ENCODE results near the gene STIM2. TPM values are rescaled to one million over a fixed set of nuclear protein-coding genes. Genes with fewer than 3 reads are reported as not detected.

The STIM2 gene
- total RNA-seq, 1 experiment from 2014 or later: 23.9 TPM

GRCh38 chr4:26884486-26884988, 23.9 kb downstream of the STIM2 start:
- Histone ChIP-seq H3K36me3 (ENCODE audit: control insufficient read depth, insufficient read depth, low read length) (no peaks in the 10 kb centered on the region), H3K27ac (ENCODE audit: low read length) (no peak overlapping the region), H3K4me3 (ENCODE audit: low read depth in 2 of 2, low read length in 2 of 2) (no peak overlapping the region), H3K4me1 (ENCODE audit: control insufficient read depth, insufficient read depth, low read length) (no peaks in the 10 kb centered on the region), H3K9me3 (ENCODE audit: control insufficient read depth, insufficient read depth, low read depth, low read length) (no peaks in the 10 kb centered on the region), H3K27me3 (ENCODE audit: control insufficient read depth, insufficient read depth, low read length) (no peaks in the 10 kb centered on the region)
- intact Hi-C loops (cut with micrococcal nuclease; ENCODE audit: unreplicated experiment): no loop called here
- ATAC-seq (no peak), DNase-seq (ENCODE audit: low read depth, low spot score) (no peak)
- no TSS peak for BruUV-seq (replicated peaks)
- POLR2A ChIA-PET: no interaction called here
- in situ Hi-C loops (cut with HindIII; ENCODE audit: low pct_unique_long_range_greater_than_20kb, low sequenced_read_pairs): no loop called here
- TF ChIP-seq, protein P1, sequence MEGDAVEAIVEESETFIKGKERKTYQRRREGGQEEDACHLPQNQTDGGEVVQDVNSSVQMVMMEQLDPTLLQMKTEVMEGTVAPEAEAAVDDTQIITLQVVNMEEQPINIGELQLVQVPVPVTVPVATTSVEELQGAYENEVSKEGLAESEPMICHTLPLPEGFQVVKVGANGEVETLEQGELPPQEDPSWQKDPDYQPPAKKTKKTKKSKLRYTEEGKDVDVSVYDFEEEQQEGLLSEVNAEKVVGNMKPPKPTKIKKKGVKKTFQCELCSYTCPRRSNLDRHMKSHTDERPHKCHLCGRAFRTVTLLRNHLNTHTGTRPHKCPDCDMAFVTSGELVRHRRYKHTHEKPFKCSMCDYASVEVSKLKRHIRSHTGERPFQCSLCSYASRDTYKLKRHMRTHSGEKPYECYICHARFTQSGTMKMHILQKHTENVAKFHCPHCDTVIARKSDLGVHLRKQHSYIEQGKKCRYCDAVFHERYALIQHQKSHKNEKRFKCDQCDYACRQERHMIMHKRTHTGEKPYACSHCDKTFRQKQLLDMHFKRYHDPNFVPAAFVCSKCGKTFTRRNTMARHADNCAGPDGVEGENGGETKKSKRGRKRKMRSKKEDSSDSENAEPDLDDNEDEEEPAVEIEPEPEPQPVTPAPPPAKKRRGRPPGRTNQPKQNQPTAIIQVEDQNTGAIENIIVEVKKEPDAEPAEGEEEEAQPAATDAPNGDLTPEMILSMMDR (IDR thresholded peaks at IDR 0.05): no peak
- TF ChIP-seq TCF7L2 (IDR thresholded peaks at IDR 0.05; ENCODE audit: low read depth, low read length) (no peak), POLR2AphosphoS5 (IDR thresholded peaks at IDR 0.05; ENCODE audit: low read depth, low read length) (no peak), SIN3A (IDR thresholded peaks at IDR 0.05; ENCODE audit: borderline replicate concordance, insufficient read depth, low read depth, low read length) (no peak)
- TF ChIP-seq, protein P2, sequence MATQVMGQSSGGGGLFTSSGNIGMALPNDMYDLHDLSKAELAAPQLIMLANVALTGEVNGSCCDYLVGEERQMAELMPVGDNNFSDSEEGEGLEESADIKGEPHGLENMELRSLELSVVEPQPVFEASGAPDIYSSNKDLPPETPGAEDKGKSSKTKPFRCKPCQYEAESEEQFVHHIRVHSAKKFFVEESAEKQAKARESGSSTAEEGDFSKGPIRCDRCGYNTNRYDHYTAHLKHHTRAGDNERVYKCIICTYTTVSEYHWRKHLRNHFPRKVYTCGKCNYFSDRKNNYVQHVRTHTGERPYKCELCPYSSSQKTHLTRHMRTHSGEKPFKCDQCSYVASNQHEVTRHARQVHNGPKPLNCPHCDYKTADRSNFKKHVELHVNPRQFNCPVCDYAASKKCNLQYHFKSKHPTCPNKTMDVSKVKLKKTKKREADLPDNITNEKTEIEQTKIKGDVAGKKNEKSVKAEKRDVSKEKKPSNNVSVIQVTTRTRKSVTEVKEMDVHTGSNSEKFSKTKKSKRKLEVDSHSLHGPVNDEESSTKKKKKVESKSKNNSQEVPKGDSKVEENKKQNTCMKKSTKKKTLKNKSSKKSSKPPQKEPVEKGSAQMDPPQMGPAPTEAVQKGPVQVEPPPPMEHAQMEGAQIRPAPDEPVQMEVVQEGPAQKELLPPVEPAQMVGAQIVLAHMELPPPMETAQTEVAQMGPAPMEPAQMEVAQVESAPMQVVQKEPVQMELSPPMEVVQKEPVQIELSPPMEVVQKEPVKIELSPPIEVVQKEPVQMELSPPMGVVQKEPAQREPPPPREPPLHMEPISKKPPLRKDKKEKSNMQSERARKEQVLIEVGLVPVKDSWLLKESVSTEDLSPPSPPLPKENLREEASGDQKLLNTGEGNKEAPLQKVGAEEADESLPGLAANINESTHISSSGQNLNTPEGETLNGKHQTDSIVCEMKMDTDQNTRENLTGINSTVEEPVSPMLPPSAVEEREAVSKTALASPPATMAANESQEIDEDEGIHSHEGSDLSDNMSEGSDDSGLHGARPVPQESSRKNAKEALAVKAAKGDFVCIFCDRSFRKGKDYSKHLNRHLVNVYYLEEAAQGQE (IDR thresholded peaks at IDR 0.05; ENCODE audit: insufficient read depth in 1 of 2, low read depth in 2 of 2, low read length in 1 of 2): no peak
- CTCF ChIA-PET: no interaction called here

DNA sequence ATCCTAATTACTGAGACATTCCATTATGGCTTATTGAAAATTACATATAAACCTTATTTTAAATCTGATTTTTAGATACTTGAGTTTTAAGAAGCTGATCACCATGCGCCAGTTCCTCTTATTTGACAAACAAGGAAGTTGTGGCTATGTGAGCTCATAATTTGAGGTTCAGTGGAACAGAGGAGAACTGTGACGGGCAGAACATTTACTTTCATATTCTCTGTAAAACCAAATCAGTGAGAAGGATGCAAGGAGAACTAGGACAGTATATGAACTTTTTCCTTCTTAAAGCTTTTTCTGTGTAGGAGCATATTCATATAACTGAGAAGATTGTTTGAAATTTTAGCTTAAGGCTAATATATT, 25.3 kb downstream of the STIM2 start:
- DNase-seq (ENCODE audit: low read depth, low spot score): no peak
- Histone ChIP-seq H3K4me1 (ENCODE audit: control insufficient read depth, insufficient read depth, low read length) (no peaks in the 10 kb centered on the region), H3K27ac (ENCODE audit: low read length) (no peak overlapping the region), H3K4me3 (ENCODE audit: low read depth in 2 of 2, low read length in 2 of 2) (no peak overlapping the region), H3K27me3 (ENCODE audit: control insufficient read depth, insufficient read depth, low read length) (no peaks in the 10 kb centered on the region), H3K9me3 (ENCODE audit: control insufficient read depth, insufficient read depth, low read depth, low read length) (no peaks in the 10 kb centered on the region), H3K36me3 (ENCODE audit: control insufficient read depth, insufficient read depth, low read length) (no peaks in the 10 kb centered on the region)
- ChIA-PET POLR2A (no interaction called here), CTCF (no interaction called here)
- ATAC-seq: no peak
- intact Hi-C loops (cut with micrococcal nuclease; ENCODE audit: unreplicated experiment): no loop called here
- BruUV-seq (replicated peaks): no TSS peak
- in situ Hi-C loops (cut with HindIII; ENCODE audit: low pct_unique_long_range_greater_than_20kb, low sequenced_read_pairs): no loop called here
- TF ChIP-seq SIN3A (IDR thresholded peaks at IDR 0.05; ENCODE audit: borderline replicate concordance, insufficient read depth, low read depth, low read length) (no peak), POLR2AphosphoS5 (IDR thresholded peaks at IDR 0.05; ENCODE audit: low read depth, low read length) (no peak), TCF7L2 (IDR thresholded peaks at IDR 0.05; ENCODE audit: low read depth, low read length) (no peak)
- TF ChIP-seq, protein P2 (IDR thresholded peaks at IDR 0.05; ENCODE audit: insufficient read depth in 1 of 2, low read depth in 2 of 2, low read length in 1 of 2): no peak
- TF ChIP-seq, protein P1 (IDR thresholded peaks at IDR 0.05): no peak

Data from Panc1 (cell line).